GM19035 (cell line): ENCODE data around the gene AUTS2.
"Not testable (repeated sequence)": the region's sequence is repeated elsewhere in the genome, so short reads cannot be mapped to it uniquely, and the experiment has no call there.

ENCODE experiments used
- ATAC-seq: cut with Tn5 transposase; IDR thresholded peaks from one replicate; pipeline ENCODE4 v1.9.1; 2021; ENCODE audit not compliant: unreplicated experiment

Gene AUTS2

DNA sequence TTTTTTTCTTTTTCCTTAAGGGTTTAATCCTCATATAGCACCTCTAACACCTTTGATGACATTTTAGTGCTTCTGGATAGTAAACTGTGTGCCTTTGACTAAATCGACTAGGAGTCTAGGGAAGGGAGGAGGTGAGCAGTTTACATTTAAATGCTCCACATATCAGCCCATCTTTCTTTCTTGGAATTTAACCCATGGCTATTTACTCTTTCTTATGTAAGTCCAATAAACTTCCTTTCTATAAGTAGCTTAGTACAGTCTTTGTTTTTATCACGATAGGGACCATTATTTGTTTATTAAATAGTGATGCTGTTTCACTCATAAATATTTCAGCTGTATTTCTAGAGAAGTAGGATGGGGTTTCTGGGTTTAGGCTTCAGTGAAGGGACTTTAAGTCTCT is 669.9 kb downstream of the AUTS2 start:
- no peak for ATAC-seq

DNA sequence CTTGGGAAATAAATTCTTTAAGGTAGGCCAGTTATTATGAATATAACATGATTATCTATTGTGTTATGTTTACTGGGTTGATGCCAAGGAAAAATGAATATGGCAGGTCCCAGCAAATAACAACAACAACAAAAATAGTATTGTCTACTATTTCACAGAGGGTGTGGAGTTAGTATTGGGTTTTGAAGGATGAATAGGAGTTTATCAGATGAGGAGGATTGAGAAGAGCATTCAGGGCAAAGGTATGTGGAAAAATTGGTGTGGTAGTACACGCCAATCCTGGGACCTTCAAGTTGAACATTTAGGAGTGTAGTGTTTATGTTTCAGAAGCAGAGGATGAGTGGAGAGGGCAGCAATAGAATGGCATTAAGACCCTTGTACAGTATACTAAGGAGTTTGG is 671.9 kb downstream of the AUTS2 start:
- ATAC-seq = no peak

DNA sequence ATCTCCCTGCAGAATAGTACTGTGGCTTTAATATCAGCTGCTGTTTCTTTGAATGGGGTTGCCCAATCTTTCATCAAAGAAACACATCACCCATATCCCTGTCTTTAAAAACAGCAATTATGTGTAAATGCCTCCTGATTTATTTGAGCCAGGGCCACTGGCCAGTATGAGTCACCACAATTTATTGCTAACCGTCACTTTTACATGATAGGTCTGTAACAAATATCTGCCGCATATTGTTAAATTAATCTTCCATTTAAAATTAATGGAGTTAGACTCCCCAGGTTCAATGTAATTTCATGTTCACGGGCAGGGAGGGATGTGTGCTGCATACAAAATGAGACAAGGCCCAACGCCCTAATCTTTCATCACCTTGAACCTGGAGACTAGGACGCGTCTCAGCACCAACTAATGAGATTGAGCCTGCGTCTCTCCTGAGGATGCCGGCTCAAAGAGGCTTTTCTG is 673.4 kb downstream of the AUTS2 start:
- no peak for ATAC-seq

DNA sequence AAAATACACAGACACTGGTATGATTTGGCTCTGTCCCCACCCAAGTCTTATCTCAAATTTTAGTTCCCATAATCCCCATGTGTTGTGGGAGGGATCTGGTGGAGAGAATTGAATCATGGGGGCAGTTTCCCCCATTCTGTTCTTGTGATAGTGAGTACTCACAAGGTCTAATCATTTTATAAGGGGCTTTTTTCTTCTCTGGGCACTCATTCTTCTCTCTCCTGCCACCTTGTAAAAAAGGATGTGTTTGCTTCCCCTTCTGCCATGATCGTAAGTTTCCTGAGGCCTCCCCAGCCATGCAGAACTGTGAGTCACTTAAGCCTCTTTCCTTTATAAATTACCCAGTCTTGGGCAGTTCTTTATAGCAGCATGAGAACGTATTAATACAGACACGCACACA is 677.3 kb downstream of the AUTS2 start:
- not testable (repeated sequence) for ATAC-seq

DNA sequence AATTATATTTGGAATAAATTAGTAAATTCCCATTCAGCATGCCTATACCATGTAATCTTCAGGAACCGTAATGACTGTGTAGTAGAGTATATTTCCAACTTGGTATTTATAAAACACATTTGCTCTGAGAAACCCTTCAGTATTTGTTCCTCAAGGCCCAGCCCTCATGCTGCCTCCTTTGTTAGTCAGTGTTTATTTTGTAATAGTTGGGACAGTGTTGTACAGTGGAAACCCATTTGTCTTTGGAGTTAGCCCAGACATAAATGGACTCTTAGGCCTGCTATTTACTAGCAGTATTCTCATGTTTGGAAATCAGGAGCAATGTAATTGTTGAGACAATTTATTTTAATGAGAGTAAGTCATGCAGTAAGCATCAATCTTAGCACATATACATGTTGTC is 686.9 kb downstream of the AUTS2 start:
- ATAC-seq = no peak

DNA sequence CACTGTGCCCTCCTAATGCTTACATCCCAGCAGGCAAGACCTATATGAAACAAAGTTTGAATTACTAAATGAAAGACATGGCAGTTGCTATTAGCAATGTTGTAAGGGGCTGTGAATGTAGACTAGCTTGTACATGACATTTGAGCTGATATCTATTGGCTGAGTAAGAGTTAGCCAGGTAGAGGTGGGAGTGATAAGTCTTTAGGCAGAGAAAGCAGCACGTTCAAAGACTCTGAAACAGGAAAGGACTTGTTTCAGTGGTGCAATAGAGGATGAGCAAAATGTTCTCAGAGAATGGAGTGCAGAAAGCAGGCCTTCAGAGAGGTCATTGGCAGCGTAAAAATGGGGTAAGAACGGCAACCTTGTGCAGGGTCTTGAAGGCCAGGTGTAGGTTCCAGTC is 687.6 kb downstream of the AUTS2 start:
- no peak for ATAC-seq

DNA sequence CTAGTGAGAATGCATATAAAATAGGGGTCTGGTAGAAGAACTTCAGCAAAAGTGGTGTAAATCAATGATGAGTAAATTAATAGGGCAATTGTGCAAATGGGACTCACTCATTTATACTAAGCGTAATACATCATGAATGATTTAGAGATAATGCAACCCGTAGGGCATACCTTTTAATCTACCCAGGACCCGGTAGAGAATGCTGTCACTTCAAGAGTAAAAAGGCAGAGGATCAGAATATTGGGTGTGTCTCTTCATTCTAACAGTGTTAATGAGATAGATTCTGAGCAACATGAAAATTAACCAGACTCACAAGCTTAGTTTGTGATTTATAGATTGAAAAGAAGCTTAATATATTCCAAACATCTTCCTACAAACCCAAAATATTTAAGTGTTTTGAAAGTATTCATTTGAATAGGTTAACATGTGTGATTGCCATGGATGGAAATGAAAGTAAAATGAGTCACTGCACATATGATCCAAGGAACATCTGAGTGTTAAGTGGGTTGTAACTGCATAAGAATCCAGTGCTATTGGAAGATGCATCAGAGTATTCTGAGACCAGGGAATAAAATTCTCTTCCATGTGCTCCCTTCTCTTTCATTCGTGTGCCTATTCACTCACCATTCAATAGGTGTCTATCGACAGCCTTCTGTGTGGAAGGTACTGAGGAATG is 690.6 kb downstream of the AUTS2 start:
- no peak for ATAC-seq

DNA sequence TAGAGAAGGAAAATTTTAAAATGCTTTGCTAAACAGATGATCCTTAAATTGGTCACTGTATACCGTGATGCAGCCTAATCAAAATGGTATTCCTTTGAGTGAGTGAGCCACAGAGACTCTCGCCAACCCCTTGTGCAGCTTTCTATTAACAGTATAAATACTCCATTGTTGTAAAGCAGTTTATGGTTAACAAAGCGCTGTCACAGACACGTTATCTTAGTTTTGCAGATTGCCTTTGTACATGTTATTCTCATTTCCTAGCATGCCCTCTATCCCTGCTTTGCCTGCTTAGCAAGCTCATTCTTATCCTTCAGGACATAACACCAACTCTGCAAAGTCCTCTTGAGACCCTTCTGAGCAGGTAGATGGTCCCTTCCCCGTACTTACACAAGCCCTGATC is 694.4 kb downstream of the AUTS2 start:
- no peak for ATAC-seq

DNA sequence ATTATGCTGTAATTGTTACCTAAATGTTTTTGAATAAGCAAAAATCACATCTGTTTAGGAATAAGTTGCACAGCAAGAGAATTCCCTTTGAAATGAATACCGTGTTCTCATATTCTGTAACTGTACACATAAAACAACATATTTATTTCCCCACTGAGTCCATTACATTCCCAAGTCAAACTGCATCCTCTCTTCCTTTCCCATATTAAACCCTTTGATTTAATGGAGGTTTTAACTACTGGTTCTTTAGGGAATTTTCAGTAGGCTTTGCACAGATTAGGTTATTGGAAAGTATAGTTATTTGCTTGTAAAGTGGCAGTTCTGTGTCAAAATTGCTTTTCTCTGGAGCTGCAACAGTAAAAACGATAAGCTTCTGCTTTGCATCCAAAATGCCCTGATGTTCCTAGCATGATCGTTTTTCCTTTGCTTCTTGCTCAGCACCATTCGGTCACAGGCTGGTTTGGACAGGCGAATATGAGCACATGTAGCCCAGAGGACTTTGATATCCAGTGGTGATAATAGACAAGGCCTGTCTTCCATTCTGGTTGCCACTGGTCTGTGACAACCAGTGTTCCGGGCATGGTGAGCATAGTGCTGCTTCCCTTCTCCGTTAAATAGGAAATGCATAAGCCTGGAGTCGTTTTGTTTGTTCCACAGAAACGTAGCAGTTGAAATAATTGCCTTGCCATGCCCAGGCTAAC is 696.1 kb downstream of the AUTS2 start:
- ATAC-seq = no peak

DNA sequence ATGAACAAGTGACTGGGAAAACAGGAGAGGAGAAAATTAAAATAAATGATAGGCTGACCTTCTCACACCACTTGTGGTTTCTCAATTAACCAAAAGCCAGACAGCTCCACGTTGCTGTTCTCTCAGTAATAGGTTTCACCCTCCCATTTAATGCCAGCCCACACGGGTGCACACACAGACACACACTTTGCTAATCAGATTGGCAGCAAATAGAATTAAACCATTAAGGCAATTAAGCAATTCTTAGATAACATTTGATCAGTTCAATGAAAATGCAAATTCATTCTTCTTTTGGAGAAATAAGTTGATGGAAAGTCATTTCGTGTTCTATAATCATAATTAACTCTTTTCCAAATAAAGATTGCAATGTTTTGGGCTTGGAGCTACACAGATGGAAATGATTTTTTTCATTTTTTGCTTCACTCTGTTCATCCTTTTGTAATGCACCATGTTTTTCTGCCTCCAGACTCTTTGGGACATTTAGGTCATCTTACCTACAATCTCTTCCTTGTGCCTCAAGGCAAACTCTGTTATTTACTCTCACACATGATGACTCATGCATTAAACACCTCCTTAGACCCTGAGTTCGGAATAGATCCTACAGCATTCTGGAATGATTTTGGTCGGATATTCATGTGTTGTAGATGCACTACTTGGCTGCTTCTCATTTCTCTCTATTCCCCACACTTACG is 700.7 kb downstream of the AUTS2 start:
- no peak for ATAC-seq

DNA sequence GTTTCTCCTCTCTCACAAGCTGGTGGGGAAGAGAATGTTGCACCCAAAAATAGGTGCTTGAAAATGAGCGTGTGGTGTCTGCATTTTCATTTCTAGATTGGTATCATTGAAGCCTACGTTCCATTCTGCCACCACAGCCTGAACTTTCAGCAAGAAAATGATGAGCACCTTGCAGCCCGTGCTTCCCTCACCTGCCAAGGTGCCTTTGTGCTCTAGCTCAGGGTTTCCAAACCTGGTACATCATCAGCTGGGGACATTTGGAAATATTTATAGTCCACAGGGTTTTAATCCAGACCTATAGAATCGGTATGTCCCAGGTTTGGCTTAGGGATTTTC is 701.2 kb downstream of the AUTS2 start:
- ATAC-seq = no peak

DNA sequence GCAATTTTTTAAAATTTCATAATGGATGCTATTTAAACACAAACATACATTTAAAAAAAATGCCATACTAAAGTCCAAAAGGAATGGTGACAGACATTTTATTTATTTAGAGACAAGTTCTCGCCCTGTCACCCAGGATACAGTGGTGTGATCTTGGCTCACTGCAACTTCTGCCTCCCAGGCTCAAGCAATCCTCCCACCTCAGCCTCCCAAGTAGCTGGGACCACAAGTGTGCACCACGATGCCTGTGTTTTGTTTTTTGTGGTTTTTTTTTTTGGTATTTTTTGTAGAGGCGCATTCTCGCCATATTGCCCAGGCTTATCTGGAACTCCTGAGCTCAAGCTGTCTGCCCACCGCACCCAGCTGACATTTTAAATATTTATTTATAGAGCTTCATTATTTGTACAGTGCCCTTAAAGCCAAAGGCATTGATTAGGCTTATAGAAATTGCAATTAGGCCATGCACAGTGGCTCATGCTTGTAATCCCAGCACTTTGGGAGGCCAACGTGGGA is 703.5 kb downstream of the AUTS2 start:
- no peak for ATAC-seq

DNA sequence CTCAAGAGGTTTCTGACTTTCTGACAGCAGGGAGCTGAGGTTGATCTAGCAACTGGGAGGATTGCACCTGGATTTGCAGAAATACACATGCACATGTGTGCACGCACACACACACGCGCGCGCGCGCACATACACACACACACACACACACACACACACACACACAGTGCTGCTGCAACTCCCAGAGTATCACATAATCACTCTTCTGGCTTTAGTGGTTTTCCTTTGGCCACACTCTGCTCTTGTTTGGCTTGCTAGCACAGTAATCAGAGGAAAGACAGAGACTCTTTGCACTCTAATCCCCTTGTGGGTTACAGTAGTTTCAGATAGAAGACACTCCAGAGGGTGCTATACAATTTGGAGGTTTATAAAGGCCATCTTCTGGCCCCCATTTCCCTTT is 705.0 kb downstream of the AUTS2 start:
- no peak for ATAC-seq

DNA sequence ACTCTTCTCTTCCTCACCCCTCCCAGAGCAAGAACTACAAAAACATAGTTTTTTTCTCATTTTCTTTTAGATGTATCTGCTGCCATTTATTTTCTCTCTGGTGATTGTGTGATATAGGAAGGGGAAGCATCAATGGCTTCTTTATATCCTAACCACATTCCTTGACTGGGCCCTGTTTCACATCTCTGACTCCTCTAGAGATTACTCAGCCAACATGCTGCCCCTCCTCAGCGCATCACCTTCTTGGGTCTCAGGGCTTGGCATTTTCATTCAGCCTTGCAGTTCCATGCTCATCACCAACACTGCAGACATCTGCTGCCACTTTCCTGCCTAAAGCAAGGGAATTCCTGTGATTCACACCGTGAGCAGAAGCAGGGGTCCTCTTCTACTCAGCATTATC is 705.5 kb downstream of the AUTS2 start:
- ATAC-seq = no peak

DNA sequence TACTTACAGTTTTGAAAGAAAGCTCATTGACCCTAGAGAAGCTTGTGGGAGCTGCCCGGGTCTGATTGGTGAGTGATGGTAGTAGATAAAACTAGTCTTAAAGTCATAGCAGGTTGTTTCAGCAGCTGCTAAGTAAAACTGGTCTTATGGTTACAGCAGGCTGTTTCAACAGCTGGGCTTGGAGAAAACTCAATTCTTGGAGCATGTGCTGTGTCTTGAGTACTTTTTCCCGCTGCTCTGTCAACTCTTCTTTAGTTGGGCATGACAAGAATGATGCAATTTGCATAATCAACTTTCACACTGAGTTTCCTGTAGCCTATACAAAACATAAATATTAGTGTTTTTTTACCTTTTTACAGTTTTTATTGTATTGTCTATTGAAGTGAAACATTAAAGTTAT is 707.9 kb downstream of the AUTS2 start:
- ATAC-seq = no peak

DNA sequence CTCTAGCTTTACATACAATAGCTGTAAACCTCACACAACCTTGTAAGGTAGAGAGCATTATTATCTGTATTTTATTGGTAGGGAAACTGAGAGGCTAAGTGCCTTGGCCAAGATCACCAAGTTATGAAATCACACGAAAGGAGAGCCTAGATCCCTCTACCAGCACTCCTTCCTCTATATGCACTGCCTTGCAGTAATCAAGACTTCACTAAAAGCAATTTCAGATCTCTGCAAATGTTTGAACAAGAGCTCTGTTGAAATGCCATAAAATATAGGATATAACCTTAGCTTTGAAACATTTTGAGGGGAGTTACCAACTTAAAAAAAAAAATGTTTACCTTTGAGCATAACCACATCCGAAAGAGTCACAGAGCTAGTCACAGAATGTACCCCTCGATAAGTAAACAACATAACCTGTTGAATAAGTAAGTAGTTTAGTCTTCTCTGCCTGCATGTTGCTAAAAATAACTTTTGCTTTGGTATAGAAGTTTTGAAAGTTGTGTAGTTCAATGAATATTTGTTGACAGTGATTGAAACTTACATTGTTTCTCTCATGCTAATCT is 709.4 kb downstream of the AUTS2 start:
- ATAC-seq = no peak

DNA sequence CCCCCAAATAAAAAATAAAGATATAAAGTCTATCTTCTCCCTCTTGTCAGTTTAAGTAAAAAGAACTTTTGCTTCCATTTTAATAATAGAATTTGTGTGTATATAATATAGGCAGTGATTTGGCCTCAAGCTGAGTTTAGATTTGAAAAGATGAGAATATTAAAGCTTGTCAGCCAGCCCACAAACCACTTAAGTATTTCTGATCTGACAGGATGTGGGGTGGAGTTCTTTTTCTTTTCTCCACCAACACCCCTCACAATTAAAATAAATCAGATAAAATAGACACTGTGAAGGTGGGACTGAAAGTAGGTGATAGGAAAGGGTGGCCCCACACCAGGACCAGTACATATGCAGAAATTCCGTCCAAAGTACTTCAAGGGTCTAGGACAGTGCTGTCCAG is 714.1 kb downstream of the AUTS2 start:
- no peak for ATAC-seq

DNA sequence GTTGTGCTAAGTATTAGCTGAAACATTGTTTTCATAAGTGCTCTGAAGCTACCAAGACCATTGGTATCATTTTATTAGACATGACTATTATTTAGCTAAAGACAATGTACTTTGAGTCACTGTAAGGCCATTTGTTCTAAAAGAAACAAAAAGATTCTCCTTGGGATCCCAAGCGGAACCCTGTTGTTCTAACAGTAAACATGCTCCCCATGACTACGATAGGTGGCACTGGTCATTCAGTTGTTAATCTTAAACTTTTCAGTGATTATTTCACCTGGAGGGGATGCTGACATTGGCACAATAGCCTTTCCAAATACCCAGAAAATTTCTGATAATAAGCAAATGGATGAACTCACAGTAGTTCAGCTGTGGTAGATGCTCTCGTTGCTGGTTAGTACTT is 715.0 kb downstream of the AUTS2 start:
- no peak for ATAC-seq

DNA sequence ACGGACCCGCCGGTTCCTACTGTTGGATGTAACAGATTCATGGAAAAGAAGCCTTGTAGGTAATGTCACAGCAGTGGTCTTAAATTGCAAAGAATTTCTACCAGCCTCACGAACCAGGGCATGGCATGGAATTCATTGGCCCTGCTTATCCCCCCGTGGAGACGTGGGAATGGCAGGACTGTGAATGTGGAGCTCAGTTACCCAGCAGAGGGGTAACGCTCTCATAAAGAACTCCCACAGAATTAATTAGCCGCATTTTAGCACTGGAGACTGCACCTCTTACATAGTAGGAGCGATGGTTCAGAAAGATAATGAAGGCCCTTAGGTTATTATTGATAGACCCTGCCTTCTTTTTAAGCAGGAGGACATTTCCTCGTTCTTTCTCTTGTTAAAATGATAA is 715.4 kb downstream of the AUTS2 start:
- no peak for ATAC-seq

DNA sequence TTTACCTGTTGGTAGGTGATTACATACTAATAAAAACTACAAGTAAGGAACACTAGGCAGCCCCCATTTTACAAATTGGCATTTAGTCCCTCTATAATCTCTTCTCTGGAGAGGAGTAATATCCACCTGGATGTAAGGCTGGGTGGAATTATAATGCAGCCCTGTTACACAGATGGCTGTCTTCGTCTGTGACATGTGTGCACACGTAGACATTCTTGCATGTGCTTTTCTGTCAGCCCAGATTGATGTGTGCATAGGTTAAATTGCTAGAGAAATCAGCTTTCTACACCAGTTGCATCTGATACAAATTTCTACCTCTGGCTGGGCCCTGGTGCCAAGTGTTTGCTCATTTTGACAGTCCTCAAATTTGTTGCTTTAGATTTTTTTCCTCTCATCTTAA is 715.9 kb downstream of the AUTS2 start:
- ATAC-seq = no peak

DNA sequence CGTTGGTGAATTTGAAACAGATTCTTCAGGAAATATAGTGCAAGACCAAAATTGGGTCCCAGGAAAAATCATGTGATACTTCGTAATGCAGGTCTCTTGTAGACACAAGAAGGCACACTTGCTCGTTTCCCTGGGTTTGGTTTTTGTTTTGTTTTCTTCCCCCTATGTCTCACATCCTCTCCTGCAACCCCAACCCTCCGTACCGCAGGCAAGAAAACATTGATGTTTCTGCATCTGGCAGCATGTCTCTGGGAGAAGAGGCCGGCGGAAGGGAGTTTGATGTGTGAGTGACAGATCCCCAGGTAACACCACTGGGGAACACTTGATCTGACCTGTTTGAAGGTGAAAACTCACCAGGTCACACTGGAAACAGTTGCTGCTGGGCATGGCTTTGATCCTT is 718.5 kb downstream of the AUTS2 start:
- ATAC-seq = no peak

DNA sequence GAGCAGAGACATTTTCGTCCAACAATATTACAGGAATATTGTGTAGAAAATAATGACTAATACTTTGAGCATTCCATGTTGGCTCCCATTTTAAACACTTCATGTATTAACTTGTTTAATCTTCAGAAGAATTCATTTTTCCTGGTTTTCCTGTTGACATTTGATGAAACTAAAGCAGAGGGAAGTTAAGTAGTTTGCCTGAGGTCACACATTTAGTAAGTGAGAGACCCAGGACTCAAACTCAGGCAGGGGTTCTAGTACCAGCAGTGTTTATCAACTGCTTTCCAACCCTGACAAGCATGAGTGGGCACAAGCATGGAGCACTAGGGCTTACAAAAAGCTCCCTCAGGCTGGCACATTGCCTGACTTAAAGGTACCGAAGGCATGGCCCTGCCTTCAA is 719.1 kb downstream of the AUTS2 start:
- ATAC-seq = no peak
